Non-pigmented ciliary epithelial cell (primary cell): ENCODE results near the gene POMGNT2.
"Not testable (repeated sequence)": the region's sequence is repeated elsewhere in the genome, so short reads cannot be mapped to it uniquely, and the experiment has no call there.

ENCODE experiments used
- DNase-seq: peaks from one replicate; pipeline ENCODE4 v3.0.0-alpha.2; 2010; ENCODE audit warnings: low read depth

The POMGNT2 gene

GRCh38 chr3:43075904-43076661 is 29.8 kb downstream of the POMGNT2 start:
- DNase-seq: no peak

GRCh38 chr3:43074901-43075689 is 30.8 kb downstream of the POMGNT2 start:
- DNase-seq: no peak

GRCh38 chr3:43074482-43074881 is 31.4 kb downstream of the POMGNT2 start:
- no peak for DNase-seq

DNA sequence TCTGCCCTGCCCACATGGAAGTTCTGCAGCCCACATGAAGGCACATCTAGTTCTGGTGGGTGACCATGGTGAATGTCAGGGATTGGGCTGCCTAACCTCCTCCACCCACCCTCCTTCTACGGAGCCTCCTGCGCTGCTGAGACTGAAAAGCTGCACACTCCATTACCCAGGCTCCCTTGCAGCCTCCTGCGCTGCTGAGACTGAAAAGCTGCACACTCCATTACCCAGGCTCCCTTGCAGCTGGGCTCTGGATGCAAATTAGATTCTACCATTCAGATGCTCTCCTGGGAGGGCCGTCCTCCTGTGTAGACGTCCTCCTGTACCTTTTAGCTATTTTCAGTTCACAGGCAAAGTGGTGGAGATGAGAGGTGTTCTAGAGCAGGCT is 32.1 kb downstream of the POMGNT2 start:
- DNase-seq: no peak

DNA sequence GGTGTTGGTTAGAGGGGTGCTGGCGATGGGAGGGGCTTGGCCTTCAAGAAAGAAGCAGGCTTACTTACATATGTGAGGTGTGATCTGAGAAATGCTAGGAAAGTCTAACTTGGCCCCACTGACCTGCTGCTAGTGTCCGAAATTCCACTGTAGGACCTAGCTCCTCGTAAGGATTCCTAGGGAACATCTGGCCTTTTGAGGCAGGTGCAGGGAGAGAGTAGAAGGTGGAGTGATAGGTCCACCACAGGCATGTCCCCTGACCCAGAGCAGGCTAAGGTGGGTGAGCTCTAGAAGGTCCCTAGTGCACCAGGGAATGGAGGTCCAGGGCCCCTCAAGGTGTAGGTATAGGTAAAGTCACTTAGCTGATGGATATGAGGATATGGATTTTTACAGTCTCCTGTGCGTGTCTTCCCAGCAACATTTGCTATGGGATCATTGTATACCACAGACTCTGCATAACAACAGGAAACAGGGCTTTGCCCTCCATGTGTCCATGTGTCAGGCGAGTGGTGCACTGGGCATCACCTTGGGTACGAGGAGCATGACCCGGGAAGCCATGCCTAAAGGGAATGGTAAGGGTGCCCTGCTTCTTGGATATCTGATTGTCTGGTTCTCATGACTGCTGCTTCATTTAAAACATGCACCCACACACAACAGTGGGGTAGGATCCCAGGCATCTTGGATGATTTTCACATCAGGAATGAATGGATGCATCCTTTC is 32.6 kb downstream of the POMGNT2 start:
- no peak for DNase-seq

GRCh38 chr3:43072361-43072760 is 33.5 kb downstream of the POMGNT2 start:
- no peak for DNase-seq

DNA sequence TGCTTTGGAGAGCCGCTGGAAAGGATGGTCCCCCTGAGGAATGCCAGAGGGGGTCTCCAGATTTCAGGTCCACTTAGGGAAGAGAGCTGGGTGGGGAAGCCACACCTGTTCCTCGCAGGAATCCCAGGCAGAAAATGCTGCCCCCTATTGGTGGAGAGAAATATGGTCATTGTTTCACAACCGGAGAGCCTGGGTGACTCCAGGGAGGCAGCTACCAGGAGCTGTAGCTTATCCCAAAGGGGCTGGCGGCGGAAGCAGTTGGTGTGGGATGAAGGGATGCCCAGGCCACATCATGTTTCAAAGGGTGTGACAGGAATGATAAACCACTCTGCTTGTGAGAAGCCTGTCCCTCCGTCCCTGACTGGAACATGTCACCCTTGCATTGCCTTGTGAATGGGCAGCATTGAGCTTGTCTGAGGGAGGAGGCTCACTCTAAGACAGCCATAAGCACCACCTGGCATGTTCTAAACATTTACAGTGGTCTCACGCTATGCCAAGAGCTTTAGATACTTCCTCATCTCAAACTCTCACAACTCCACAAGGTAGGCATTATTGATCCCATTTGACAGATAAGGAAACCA is 34.5 kb downstream of the POMGNT2 start:
- DNase-seq: no peak

DNA sequence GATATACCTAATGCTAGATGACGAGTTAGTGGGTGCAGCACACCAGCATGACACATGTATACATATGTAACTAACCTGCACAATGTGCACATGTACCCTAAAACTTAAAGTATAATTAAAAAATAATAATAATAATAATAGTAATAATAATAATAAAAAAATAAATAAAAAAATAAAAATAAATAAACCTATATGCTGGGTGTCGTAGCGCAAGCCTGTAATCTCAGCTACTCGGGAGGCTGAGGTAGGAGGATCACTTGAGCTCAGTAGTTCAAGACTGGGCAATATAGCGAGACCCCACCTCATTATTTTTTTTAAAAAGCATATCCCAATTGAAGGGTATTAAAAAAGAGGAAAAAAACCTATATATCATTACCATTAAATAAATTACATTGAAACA is 35.2 kb downstream of the POMGNT2 start:
- DNase-seq: not testable (repeated sequence)

GRCh38 chr3:43063114-43063513 is 42.8 kb downstream of the POMGNT2 start:
- no peak for DNase-seq

- DNase-seq: no peak
These were observed 43.3 kb downstream of the POMGNT2 start for GRCh38 chr3:43062564-43063040.

- DNase-seq: no peak
These were observed 43.8 kb downstream of the POMGNT2 start for GRCh38 chr3:43062040-43062563.

- no peak for DNase-seq
These were observed 44.6 kb downstream of the POMGNT2 start for GRCh38 chr3:43061101-43061895.

- no peak for DNase-seq
These were observed 46.4 kb downstream of the POMGNT2 start for GRCh38 chr3:43059456-43059855.

DNA sequence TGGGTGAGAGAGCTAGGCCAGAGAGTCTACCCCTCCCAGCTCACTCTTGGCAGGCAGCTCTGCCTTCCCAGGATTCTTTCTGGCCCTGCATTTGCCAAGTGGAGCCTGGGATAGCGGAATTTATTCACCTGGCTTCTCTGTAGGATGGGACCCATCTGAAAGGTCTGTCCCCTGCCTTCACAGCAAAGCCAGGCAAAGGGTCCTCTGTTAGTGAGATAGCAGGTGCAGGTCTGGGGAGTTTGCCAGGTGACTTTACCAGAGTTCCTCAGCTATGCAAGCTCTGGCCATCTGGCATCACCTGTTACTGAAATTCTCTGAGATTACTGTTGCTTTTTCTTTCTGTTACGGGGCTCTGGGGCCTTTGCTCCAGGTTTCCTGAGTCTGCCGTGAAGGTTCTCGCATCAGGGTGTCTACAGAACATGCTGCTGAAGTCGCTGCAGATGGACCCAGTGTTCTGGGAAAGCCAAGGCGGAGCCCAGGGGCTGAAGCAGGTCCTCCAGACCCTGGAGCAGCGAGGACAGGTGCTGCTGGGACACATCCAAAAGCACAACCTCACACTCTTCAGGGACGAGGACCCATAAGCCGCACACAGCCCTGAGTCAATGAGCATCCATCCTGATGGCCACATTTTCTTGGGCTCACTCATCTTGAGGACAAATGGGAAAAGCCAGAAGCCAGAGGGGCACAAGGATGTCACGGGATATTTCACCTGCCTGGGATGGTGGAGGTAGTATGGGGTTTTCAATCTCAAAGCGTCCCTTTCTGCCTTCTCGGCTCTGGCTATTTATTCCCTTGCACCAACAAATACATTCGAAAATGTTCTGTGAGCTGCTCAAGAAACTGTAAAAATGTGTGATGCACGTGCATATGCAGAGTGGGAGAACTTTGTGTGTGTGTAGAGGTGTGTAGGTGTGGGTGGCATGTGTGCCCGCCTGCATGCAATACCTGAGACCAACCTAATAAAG is 49.8 kb downstream of the POMGNT2 start:
- DNase-seq: no peak

GRCh38 chr3:43055393-43055792 is 50.5 kb downstream of the POMGNT2 start:
- DNase-seq: no peak

DNA sequence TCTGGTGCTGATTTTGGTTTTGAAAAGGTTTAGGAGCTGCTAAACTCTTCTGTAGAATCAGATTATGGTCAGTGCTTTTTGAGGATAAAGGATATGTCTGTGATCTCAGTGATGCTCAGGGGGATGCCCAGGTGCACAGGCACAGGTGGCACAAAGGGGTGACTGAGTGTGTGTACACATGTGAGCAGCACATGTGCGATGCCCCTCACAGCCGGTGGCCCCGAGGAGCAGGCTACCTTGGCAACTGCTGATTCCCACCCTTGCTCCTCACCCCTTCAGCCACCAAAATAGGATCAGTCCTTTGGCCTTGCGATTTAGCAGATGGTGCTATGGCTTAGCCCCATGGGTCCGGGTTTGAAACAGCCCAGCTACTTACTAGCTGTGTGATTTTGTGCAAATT is 51.1 kb downstream of the POMGNT2 start:
- no peak for DNase-seq

GRCh38 chr3:43053291-43053690 is 52.6 kb downstream of the POMGNT2 start:
- no peak for DNase-seq

GRCh38 chr3:43048470-43048869 is 57.4 kb downstream of the POMGNT2 start:
- no peak for DNase-seq

DNA sequence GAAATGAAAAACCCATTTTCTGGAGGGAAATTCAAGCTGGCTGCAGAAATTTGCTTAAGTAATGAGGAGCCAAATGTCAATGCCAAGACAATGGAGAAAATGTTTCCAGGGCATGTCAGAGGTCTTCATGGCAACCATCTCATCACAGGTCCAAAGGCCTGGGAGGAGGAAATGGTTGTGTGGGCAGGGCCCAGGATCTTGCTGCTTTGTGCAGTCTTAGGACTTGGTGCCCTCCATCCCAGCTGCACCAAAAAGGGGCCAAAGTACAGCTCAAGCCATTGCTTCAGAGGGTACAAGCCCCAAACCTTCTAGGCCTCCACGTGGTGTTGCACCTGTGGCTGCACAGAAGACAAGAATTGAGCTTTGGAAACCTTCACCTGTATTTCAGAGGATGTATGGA is 59.3 kb downstream of the POMGNT2 start:
- DNase-seq: no peak

DNA sequence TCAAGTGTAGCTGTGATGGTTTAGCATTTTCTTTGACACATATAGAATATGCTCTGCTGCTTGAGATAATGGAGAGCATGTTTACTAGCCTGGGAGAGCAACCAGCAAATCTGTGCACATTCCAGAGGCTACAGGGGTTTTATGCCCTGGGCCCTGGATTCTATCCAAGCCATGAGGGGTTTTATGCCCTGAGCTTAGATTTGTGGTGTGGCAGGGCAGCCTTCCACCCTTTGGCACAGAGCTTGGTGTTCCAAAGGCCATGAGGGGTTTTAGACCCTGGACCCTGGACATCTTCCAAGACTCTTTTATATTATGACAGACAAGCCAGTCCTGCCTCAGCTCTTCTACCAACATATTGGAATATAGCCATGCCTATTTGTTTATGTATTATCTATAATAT is 60.8 kb downstream of the POMGNT2 start:
- DNase-seq: not testable (repeated sequence)
